Endodermal cell (in vitro differentiated cells): ENCODE measurements around the gene CLIC5. TPM values are rescaled to one million over a fixed set of nuclear protein-coding genes. Genes with fewer than 3 reads are reported as not detected.

Source experiments
- DNase-seq: peaks from one replicate; pipeline ENCODE4 v3.0.0-alpha.2; 2017
- H3K27ac ChIP-seq: 2 replicates; pipeline ENCODE4 v1.5.1; 2013; ENCODE audit warnings: mild to moderate bottlenecking, low read depth, low read length, moderate library complexity
- H3K27me3 ChIP-seq: 2 replicates; pipeline ENCODE4 v1.6.1; 2013; ENCODE audit warnings: mild to moderate bottlenecking, low read length, moderate library complexity; ENCODE audit not compliant: insufficient read depth, control insufficient read depth, poor library complexity, severe bottlenecking
- H3K36me3 ChIP-seq: 2 replicates; pipeline ENCODE4 v1.7.0; 2013; ENCODE audit warnings: mild to moderate bottlenecking, low read length, moderate library complexity; ENCODE audit not compliant: control insufficient read depth, insufficient read depth
- H3K4me1 ChIP-seq: one replicate; pipeline ENCODE4 v1.7.0; 2013; ENCODE audit warnings: low read length; ENCODE audit not compliant: control insufficient read depth, insufficient read depth
- H3K4me3 ChIP-seq: 2 replicates; pipeline ENCODE4 v1.5.1; 2013; ENCODE audit warnings: mild to moderate bottlenecking, low read length, moderate library complexity
- H3K9ac ChIP-seq: 2 replicates; pipeline ENCODE4 v1.6.1; 2013; ENCODE audit warnings: mild to moderate bottlenecking, low read length, moderate library complexity; ENCODE audit not compliant: poor library complexity, severe bottlenecking; ENCODE audit errors: extremely low read depth
- H3K9me3 ChIP-seq: 2 replicates; pipeline ENCODE4 v1.6.1; 2013; ENCODE audit warnings: mild to moderate bottlenecking, low read length, moderate library complexity; ENCODE audit not compliant: control insufficient read depth
- H3K27ac Mint-ChIP-seq: 2 replicates; pipeline ENCODE4 v1.8.0; 2020; ENCODE audit warnings: mixed read lengths
- H3K27me3 Mint-ChIP-seq: 2 replicates; pipeline ENCODE4 v1.8.0; 2021; ENCODE audit warnings: mild to moderate bottlenecking, mixed read lengths; ENCODE audit not compliant: insufficient read depth
- H3K36me3 Mint-ChIP-seq: 2 replicates; pipeline ENCODE4 v1.8.0; 2020; ENCODE audit warnings: low read depth, mixed read lengths
- H3K4me1 Mint-ChIP-seq: 2 replicates; pipeline ENCODE4 v1.8.0; 2020; ENCODE audit warnings: mixed read lengths
- H3K4me3 Mint-ChIP-seq: 2 replicates; pipeline ENCODE4 v1.8.0; 2020; ENCODE audit warnings: mild to moderate bottlenecking, moderate library complexity, mixed read lengths
- H3K9me3 Mint-ChIP-seq: 2 replicates; pipeline ENCODE4 v1.8.0; 2020; ENCODE audit warnings: mild to moderate bottlenecking, mixed read lengths
- WGBS, 2 experiments: methylation state at CpG; one replicate each; pipeline versions ENCODE4 v1.1.5 to v1.1.7; 2013; ENCODE audit warnings: missing lambda C conversion rate in 2 of 2, mixed read lengths in 1 of 2; ENCODE audit not compliant: insufficient coverage in 1 of 2, insufficient read length in 1 of 2; 5-methylcytosine and 5-hydroxymethylcytosine counted together
- total RNA-seq, 2 donors: library from RNA; stranded (reverse); fragmentation: NEBNext Ultra II Directional in 1 of 2; extraction: Animal tissue kit (Norgen Biotek cat#: 25700) in 1 of 2; gene quantifications; 2 replicates in 1 of 2; 3 replicates in 1 of 2; pipeline ENCODE4 v1.2.1, GENCODE V29; 2021
- TF ChIP-seq, protein P1 (sequence below): fragments of 200-600 bp; sonication (generic); conservative IDR thresholded peaks from 2 replicates; pipeline ENCODE4 v1.5.0; 2021; ENCODE audit warnings: antibody characterized with exemption, mild to moderate bottlenecking

Gene CLIC5
- total RNA-seq, 2 donors from 2014 or later, result 0.11 TPM; not detected in 1

DNA sequence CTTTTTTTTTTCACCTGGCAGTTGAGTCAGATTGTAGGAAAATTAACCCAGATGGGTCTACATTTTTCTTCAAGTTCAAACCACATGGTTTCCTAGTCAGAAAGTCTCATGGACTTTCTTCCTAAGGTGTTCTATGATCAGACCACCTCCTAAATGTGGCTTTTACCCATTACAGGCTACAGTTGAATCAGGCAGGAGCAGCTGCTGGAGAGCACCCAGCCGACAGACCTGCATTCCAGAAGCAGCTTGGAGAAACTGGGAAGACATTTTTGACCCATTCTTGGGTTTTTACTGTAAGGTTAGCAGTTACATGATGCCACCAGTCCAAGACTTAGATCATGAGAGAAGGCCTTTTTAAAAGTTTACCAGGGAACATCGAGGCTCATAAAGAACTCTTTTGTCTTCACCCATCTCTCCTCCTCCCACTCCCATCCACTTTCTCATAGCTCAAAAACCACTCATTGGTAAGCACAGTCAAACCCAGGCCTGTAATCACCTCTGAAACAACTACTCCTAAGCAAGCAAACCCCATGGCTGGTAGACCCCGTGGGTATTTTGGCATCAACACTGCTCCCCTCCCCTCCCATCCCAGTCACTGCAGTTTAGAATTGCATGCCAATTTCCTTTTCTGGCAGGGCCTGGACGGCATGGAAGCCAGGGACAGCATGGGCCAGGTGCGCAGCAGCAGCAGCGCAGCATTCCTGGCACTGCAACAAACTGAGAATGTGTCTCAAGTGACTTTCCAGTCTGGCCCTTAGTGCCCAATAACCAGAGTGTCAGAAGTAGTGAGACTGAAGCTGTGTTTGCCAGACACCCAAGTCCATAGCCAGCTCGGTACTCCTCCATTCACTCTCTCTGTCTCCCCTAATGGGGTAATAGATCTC is 113.7 kb downstream of the CLIC5 start:
- H3K4me1 ChIP-seq, result peaks cover 19% of the 10 kb centered on the region
- Mint-ChIP-seq H3K27me3 (no peaks in the 10 kb centered on the region), H3K36me3 (no peaks in the 10 kb centered on the region), H3K9me3 (no peaks in the 10 kb centered on the region), H3K4me1 (peaks cover 31% of the 10 kb centered on the region), H3K4me3 (no peak overlapping the region), H3K27ac (no peak overlapping the region)
- no peaks in the 10 kb centered on the region for H3K9me3 ChIP-seq
- no peaks in the 10 kb centered on the region for H3K27me3 ChIP-seq
- H3K9ac ChIP-seq, result no peak overlapping the region
- DNase-seq, result no peak
- 92 to 94% methylated on average over 4 to 7 of the region's 7 CpGs for WGBS, 2 experiments
- no peak overlapping the region for H3K27ac ChIP-seq
- H3K36me3 ChIP-seq, result no peaks in the 10 kb centered on the region
- no peak overlapping the region for H3K4me3 ChIP-seq
- TF ChIP-seq, protein P1, sequence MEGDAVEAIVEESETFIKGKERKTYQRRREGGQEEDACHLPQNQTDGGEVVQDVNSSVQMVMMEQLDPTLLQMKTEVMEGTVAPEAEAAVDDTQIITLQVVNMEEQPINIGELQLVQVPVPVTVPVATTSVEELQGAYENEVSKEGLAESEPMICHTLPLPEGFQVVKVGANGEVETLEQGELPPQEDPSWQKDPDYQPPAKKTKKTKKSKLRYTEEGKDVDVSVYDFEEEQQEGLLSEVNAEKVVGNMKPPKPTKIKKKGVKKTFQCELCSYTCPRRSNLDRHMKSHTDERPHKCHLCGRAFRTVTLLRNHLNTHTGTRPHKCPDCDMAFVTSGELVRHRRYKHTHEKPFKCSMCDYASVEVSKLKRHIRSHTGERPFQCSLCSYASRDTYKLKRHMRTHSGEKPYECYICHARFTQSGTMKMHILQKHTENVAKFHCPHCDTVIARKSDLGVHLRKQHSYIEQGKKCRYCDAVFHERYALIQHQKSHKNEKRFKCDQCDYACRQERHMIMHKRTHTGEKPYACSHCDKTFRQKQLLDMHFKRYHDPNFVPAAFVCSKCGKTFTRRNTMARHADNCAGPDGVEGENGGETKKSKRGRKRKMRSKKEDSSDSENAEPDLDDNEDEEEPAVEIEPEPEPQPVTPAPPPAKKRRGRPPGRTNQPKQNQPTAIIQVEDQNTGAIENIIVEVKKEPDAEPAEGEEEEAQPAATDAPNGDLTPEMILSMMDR, result no peak

DNA sequence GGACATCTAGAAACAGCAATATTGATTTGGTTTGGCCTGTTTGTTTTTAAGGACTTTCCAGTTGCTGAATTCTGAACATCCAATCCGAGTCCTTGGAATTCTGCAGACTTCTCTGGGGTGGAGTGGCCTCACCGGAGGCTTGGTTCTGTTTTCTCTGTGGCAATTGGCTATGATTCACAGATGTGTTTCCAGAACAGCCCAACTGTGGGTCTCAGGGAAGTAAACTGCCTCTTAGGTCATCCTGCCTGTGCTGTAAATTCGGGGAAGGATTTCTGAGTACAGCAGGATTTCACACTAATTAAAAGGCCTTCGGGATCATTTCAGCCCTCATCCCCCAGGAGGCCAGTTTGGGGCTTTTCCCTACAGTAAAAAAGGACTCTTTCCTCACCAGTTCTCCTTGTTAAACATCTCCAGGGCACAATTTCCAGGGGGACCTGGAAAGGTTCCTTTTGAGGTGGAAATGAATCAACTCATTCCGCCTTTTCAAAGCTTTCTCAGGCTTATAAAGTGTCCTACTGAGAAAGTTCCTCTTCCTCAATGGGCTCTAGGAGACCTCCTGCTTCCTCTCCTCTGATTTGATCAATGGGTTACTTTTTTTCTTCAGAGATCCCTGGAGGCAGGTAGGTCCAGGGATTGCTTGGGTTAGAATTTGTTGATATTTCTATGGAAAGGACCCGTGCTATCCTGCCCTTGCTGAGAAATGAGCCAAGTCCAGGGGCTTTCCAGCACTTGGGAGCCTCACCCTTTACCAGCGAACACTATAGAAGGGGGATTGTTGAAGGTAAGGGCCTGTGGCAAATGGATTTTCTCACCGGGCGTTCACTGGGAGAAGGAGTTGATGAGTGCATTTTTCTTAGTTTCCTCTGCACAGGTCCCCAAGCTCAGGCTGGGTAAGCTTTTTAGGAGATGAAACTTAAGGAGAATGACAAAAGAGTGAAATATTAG is 114.6 kb downstream of the CLIC5 start:
- H3K9me3 Mint-ChIP-seq, result no peaks in the 10 kb centered on the region
- peaks cover 31% of the 10 kb centered on the region for H3K4me1 Mint-ChIP-seq
- no peaks in the 10 kb centered on the region for H3K36me3 Mint-ChIP-seq
- DNase-seq, result peak; percentile 61
- H3K27me3 Mint-ChIP-seq, result no peaks in the 10 kb centered on the region
- H3K9me3 ChIP-seq, result no peaks in the 10 kb centered on the region
- H3K36me3 ChIP-seq, result no peaks in the 10 kb centered on the region
- H3K9ac ChIP-seq, result no peak overlapping the region
- no peaks in the 10 kb centered on the region for H3K27me3 ChIP-seq
- no peak overlapping the region for H3K4me3 ChIP-seq
- TF ChIP-seq, protein P1, result peak; percentile 15
- no peak overlapping the region for H3K27ac ChIP-seq
- no peak overlapping the region for H3K27ac Mint-ChIP-seq
- 55 to 58% methylated on average over 1 to 9 of the region's 9 CpGs for WGBS, 2 experiments
- H3K4me3 Mint-ChIP-seq, result no peak overlapping the region
- peaks cover 19% of the 10 kb centered on the region for H3K4me1 ChIP-seq

DNA sequence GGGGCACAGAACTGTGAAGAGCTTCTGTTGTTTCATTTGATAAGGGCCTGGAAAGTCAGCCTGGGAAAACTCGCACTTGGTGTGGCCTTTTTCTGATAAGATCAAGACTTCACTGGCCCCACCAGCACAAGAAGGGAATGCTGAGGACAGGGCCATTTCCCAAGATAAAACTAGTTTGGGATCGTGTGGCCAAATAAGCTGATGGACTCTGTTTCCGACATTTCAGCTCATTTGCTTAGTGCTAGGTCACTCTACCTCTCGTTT is 116.0 kb downstream of the CLIC5 start:
- Histone ChIP-seq H3K4me1 (peaks cover 19% of the 10 kb centered on the region), H3K4me3 (no peak overlapping the region), H3K9me3 (no peaks in the 10 kb centered on the region), H3K27me3 (no peaks in the 10 kb centered on the region), H3K27ac (no peak overlapping the region), H3K36me3 (no peaks in the 10 kb centered on the region), H3K9ac (no peak overlapping the region)
- Mint-ChIP-seq H3K27me3 (no peaks in the 10 kb centered on the region), H3K9me3 (no peaks in the 10 kb centered on the region), H3K36me3 (no peaks in the 10 kb centered on the region), H3K27ac (no peak overlapping the region), H3K4me3 (no peak overlapping the region), H3K4me1 (peaks cover 31% of the 10 kb centered on the region)
- TF ChIP-seq, protein P1, result no peak
- whole genome bisulfite sequencing, 2 experiments, result 85 to 89% methylated on average over 4 of the region's 4 CpGs
- peak; percentile 64 for DNase-seq
